MM.1S (cell line): ENCODE results near the gene GIPC1.

Source experiments
- EZH2 ChIP-seq: fragments of 300-600 bp; sonication (generic); optimal IDR thresholded peaks from 2 replicates; pipeline ENCODE3; 2017; ENCODE audit warnings: low read depth, mild to moderate bottlenecking, antibody characterized with exemption, low read length, mixed read lengths
- EZH2phosphoT487 ChIP-seq: fragments of 300-600 bp; sonication (generic); IDR thresholded peaks from 2 replicates; pipeline ENCODE4 v1.6.1; 2018; ENCODE audit warnings: antibody characterized with exemption, low read length
- TF ChIP-seq, protein P1 (sequence below): fragments of 300-600 bp; sonication (generic); IDR thresholded peaks from 2 replicates; pipeline ENCODE4 v1.5.1; 2016; ENCODE audit warnings: antibody characterized with exemption, low read length, mixed read lengths

GRCh38 chr19:14479975-14480699, 15.8 kb downstream of the GIPC1 start:
- TF ChIP-seq, protein P1, sequence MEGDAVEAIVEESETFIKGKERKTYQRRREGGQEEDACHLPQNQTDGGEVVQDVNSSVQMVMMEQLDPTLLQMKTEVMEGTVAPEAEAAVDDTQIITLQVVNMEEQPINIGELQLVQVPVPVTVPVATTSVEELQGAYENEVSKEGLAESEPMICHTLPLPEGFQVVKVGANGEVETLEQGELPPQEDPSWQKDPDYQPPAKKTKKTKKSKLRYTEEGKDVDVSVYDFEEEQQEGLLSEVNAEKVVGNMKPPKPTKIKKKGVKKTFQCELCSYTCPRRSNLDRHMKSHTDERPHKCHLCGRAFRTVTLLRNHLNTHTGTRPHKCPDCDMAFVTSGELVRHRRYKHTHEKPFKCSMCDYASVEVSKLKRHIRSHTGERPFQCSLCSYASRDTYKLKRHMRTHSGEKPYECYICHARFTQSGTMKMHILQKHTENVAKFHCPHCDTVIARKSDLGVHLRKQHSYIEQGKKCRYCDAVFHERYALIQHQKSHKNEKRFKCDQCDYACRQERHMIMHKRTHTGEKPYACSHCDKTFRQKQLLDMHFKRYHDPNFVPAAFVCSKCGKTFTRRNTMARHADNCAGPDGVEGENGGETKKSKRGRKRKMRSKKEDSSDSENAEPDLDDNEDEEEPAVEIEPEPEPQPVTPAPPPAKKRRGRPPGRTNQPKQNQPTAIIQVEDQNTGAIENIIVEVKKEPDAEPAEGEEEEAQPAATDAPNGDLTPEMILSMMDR, result peak; percentile 92
- TF ChIP-seq EZH2 (no peak), EZH2phosphoT487 (no peak)
